Upper lobe of right lung (tissue), 1 donor: Measurements from ENCODE around the gene FBXL12. TPM values are rescaled to one million over a fixed set of nuclear protein-coding genes. Genes with fewer than 3 reads are reported as not detected.

Experiments
- ATAC-seq: fragments of 200-7000 bp; cut with Tn5 transposase; one replicate; pipeline ENCODE4 v1.9.1; 2020; ENCODE audit warnings: mild to moderate bottlenecking, moderate library complexity
- DNase-seq: peaks from one replicate; pipeline ENCODE4 v3.0.0-alpha.2; 2020
- H3K27ac ChIP-seq: fragments of 200-600 bp; one replicate; pipeline ENCODE4 v1.8.0; 2022
- H3K27me3 ChIP-seq: fragments of 200-600 bp; one replicate; pipeline ENCODE4 v1.8.0; 2022; ENCODE audit warnings: mild to moderate bottlenecking
- H3K36me3 ChIP-seq: fragments of 200-600 bp; one replicate; pipeline ENCODE4 v1.8.0; 2022
- H3K4me1 ChIP-seq: fragments of 200-600 bp; one replicate; pipeline ENCODE4 v1.8.0; 2022
- H3K4me3 ChIP-seq: fragments of 200-600 bp; one replicate; pipeline ENCODE4 v1.8.0; 2022; ENCODE audit warnings: mild to moderate bottlenecking
- H3K9me3 ChIP-seq: fragments of 200-600 bp; one replicate; pipeline ENCODE4 v1.8.0; 2022
- CTCF ChIP-seq: fragments of 200-600 bp; IDR thresholded peaks from one replicate; pipeline ENCODE4 v1.8.0; 2022; ENCODE audit warnings: antibody characterized with exemption
- intact Hi-C: fragments of 100-400 bp; cut with DNase I; formaldehyde crosslinking; loops from one replicate; pipeline ENCODE4 v1.11.0; 2022
- total RNA-seq: library from RNA; stranded (reverse); fragmentation: NEBNext Ultra II Directional; extraction: Animal tissue kit (Norgen Biotek cat#: 25700); gene quantifications from one replicate; pipeline ENCODE4 v1.2.1, GENCODE V29; 2021
- donor health status: DM: no; HTN: yes; CAD: no; lungs with severe emphysema.

FBXL12 gene
- total RNA-seq, 1 donor from 2014 or later, result 21.5 TPM

- intact Hi-C loops, result no loop called here
- DNase-seq, result peak; percentile 97
- no peaks in the 10 kb centered on the region for H3K9me3 ChIP-seq
- H3K27ac ChIP-seq, result peak within 1 kb of the TSS; percentile 95
- TF ChIP-seq CTCF, result no peak
- no peaks in the 10 kb centered on the region for H3K4me1 ChIP-seq
- H3K36me3 ChIP-seq, result no peaks in the 10 kb centered on the region
- peak within 1 kb of the TSS; percentile 69 for H3K4me3 ChIP-seq
- peak; percentile 100 for ATAC-seq
- H3K27me3 ChIP-seq, result no peaks in the 10 kb centered on the region
Measured at GRCh38 chr19:9768175-9769112, 50.4 kb downstream of the FBXL12 start, which contains the start of gene ZNF846. TSS of gene ZNF846 (minus strand) at chr19:9768738. CDS start at chr19:9764950, 3,788 bp downstream.

Other genes starting within 250 kb of the FBXL12 start
- gene ZNF121, start 234.6 kb downstream of the FBXL12 start, total RNA-seq, result 25.1 TPM
- gene ZNF561, start 197.8 kb downstream of the FBXL12 start, total RNA-seq, result 34.7 TPM
- gene ZNF562, start 144.0 kb downstream of the FBXL12 start, total RNA-seq, result 31.6 TPM
- 10.2 TPM for gene ZNF846, start 50.3 kb downstream of the FBXL12 start, total RNA-seq
- 220 TPM for gene UBL5, start 8.8 kb upstream of the FBXL12 start, total RNA-seq
- 50.3 TPM for gene PIN1, start 16.2 kb upstream of the FBXL12 start, total RNA-seq
- gene OLFM2, start 117.4 kb upstream of the FBXL12 start, total RNA-seq, result 14.6 TPM
- 9.6 TPM for gene COL5A3, start 191.4 kb upstream of the FBXL12 start, total RNA-seq
- not detected for gene RDH8, start 194.4 kb upstream of the FBXL12 start, total RNA-seq